GM12872 (cell line): ENCODE measurements around the gene TMEM219.

Experiments
- TF ChIP-seq, protein P1 (sequence below): IDR thresholded peaks from 3 replicates; pipeline ENCODE4 v1.5.1; 2011; ENCODE audit warnings: low read depth, mild to moderate bottlenecking, low read length, moderate library complexity; ENCODE audit not compliant: insufficient read depth

TMEM219 gene

DNA sequence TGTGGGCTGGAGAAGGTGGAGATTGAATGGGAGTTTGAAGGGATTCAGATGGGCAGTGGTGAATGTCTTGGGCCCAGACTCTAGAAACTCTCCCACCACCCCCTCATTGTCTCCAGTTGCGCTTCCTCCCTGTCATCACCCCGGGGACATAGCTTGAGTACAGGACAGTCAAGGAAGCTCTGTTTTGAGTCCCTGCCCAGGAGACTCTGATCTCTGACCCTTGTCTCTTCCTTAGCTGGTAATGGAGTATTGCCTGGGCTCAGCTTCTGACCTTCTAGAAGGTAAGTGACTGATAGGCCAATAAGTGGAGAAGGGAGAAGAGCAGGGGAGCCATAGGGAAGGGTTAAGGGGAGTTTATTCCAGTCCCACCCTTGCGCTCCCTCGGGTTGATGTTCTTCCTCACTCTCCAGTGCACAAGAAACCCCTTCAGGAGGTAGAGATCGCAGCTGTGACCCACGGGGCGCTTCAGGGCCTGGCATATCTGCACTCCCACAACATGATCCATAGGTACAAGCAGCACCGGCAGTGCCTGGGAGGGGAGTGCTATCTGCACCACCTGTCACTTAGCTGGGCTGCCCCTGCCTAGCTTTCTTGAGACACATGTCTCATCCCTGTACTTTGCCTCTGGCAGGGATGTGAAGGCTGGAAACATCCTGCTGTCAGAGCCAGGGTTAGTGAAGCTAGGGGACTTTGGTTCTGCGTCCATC lies 16.8 kb downstream of the TMEM219 start:
- TF ChIP-seq, protein P1, sequence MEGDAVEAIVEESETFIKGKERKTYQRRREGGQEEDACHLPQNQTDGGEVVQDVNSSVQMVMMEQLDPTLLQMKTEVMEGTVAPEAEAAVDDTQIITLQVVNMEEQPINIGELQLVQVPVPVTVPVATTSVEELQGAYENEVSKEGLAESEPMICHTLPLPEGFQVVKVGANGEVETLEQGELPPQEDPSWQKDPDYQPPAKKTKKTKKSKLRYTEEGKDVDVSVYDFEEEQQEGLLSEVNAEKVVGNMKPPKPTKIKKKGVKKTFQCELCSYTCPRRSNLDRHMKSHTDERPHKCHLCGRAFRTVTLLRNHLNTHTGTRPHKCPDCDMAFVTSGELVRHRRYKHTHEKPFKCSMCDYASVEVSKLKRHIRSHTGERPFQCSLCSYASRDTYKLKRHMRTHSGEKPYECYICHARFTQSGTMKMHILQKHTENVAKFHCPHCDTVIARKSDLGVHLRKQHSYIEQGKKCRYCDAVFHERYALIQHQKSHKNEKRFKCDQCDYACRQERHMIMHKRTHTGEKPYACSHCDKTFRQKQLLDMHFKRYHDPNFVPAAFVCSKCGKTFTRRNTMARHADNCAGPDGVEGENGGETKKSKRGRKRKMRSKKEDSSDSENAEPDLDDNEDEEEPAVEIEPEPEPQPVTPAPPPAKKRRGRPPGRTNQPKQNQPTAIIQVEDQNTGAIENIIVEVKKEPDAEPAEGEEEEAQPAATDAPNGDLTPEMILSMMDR: no peak

DNA sequence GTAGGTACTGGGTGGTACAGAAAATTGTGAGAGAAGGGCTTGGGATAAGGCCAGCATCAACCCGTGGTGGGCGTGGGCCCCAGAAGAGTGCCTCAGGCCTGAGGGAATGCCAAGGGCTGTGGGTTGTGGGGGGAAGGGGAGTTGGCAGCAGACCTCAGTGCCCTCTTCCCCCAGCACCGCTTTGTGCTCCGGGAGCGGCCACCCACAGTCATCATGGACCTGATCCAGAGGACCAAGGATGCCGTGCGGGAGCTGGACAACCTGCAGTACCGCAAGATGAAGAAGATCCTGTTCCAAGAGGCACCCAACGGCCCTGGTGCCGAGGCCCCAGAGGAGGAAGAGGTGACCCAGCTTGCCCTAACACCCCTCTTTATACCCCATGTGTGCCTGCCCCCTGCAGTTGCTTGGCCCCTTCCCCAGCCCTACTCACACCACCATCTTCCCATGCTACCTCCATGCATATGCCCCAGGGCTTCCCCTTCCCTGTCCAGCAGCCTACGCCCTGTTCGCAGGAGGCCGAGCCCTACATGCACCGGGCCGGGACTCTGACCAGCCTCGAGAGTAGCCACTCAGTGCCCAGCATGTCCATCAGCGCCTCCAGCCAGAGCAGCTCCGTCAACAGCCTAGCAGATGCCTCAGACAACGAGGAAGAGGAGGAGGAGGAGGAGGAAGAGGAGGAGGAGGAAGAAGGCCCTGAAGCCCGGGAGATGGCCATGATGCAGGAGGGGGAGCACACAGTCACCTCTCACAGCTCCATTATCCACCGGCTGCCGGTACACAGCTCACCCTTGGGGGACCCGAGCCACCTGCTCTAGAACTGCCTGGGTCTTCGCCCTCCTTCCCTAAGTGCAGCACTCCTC lies 20.9 kb downstream of the TMEM219 start:
- TF ChIP-seq, protein P1: no peak

DNA sequence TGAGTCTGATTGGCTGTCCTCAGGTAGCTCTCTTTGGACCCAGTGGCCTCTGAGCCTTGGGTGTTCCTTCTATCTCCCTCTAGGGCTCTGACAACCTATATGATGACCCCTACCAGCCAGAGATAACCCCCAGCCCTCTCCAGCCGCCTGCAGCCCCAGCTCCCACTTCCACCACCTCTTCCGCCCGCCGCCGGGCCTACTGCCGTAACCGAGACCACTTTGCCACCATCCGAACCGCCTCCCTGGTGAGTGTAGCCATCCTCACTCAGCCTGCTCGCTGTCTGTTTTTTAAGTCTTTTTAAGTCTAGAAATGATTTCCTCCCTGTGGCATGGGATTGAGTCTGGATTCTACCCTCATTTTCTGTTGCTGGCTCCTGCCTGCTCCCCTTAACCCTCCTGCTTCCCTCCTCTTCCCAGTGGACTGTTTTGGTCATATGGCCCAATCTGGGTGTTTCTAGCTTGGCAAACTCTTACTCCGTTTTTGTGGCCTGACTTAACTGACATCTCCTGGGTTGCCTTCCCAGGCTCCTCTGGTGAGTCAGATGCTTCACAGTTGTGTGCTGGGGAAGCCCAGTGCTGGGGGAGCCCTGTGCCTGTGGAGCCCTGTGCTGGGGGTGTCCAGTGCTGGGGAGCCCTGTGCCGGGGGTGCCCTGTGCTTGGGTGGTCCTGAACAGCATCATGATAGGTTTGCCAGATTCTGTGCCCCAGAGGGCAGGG lies 21.7 kb downstream of the TMEM219 start:
- TF ChIP-seq, protein P1: no peak

DNA sequence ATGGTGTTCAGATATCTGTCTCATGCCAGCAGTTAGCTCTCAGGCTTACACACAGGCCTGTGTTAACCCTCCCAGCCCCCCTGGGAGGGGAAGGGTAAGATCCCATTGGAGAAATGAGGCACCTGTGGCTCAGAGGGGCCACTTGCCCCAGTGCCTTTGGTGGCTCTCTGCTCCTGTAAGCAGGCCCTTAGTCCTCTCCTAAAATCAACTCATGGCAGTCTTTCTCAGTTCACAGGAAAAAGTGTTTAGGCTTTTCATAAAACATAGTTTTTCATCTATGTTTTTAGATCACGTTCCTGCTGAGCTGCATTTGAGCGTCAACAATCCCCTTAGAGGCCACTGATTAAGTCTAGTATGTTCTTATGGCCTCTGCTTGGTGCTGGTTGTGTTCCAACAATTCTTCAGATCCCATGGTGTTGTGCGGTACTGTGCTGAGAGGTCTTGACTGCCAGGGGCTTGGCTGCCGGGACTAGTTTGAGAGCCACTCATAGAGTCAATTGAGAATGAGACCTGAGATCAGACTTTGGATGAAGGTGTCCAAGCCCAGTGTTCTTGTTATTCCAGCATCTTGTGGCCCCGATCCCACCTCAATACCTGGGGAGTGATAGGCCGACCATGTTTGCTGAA lies 22.4 kb downstream of the TMEM219 start:
- TF ChIP-seq, protein P1: no peak

DNA sequence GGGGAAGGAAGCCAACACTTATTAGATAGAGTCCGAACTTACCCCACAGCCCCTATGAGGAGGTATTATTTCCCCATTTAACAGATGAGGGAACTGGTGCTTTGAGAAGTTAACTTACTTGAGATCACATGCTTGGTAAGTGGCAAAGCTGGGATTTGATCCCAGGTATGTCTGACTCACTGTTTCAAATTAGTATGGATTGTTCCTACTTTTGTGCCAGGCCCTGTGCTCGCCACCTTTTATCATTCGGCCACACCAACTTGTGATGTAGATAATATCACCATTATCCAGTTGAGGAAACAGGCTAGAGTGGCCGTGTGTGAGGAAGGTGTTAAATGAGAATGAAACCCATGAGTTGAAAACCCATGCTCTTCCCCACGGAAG lies 22.9 kb downstream of the TMEM219 start:
- TF ChIP-seq, protein P1: no peak

DNA sequence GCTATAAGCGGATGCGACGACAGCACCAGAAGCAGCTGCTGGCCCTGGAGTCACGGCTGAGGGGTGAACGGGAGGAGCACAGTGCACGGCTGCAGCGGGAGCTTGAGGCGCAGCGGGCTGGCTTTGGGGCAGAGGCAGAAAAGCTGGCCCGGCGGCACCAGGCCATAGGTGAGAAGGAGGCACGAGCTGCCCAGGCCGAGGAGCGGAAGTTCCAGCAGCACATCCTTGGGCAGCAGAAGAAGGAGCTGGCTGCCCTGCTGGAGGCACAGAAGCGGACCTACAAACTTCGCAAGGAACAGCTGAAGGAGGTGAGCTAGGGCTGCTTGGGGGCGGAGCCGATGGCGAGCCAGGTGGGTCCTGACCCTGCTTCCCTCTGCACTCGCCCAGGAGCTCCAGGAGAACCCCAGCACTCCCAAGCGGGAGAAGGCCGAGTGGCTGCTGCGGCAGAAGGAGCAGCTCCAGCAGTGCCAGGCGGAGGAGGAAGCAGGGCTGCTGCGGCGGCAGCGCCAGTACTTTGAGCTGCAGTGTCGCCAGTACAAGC lies 23.5 kb downstream of the TMEM219 start:
- TF ChIP-seq, protein P1: no peak
